Measurements from ENCODE around the gene DNAJB4. TPM values are rescaled to one million over a fixed set of nuclear protein-coding genes. Genes with fewer than 3 reads are reported as not detected.

The DNAJB4 gene
- total and polyA plus RNA-seq, 2 experiments from 2014 or later: 12.4 to 12.9 TPM

GRCh38 chr1:77986810-77987209 is 17.9 kb upstream of the DNAJB4 start:
- H3K79me2 ChIP-seq (replicated peaks; ENCODE audit: insufficient read depth): peaks cover 88% of the 10 kb centered on the region
- no peak overlapping the region for H3K4me2 ChIP-seq
- H3K36me3 Mint-ChIP-seq (ENCODE audit: low read depth): peaks cover 3% of the 10 kb centered on the region; the same call in 1 of the 3 replicates
- H3K27me3 ChIP-seq (ENCODE audit: insufficient read depth): no peaks in the 10 kb centered on the region
- peaks cover 14% of the 10 kb centered on the region for H4K20me1 ChIP-seq (replicated peaks; ENCODE audit: insufficient read depth)
- H3K4me3 ChIP-seq: no peak overlapping the region
- H3K27ac ChIP-seq (ENCODE audit: low read depth): no peak overlapping the region
- no peak overlapping the region for H3K4me3 Mint-ChIP-seq
- no peaks in the 10 kb centered on the region for H3K9me3 Mint-ChIP-seq
- TF ChIP-seq ZNF331 (CRISPR knock-in tag; IDR thresholded peaks at IDR 0.05; ENCODE audit: low read depth) (no peak), NANOG (IDR thresholded peaks at IDR 0.05; ENCODE audit: borderline replicate concordance) (no peak), CREB1 (CRISPR knock-in tag; IDR thresholded peaks at IDR 0.05; ENCODE audit: low read depth) (no peak), REST (IDR thresholded peaks at IDR 0.05; ENCODE audit: unreplicated experiment) (no peak), STAT1 (IDR thresholded peaks at IDR 0.05; ENCODE audit: unreplicated experiment) (no peak), EZH2phosphoT487 (IDR thresholded peaks at IDR 0.05; ENCODE audit: unreplicated experiment) (no peak), ZNF462 (CRISPR knock-in tag; IDR thresholded peaks at IDR 0.05) (no peak), ZNF114 (CRISPR knock-in tag; IDR thresholded peaks at IDR 0.05) (no peak), CTCF (conservative IDR thresholded peaks at IDR 0.05; ENCODE audit: low read depth in 2 of 2) (no peak), POLR2AphosphoS5 (IDR thresholded peaks at IDR 0.05; ENCODE audit: low read depth) (no peak)
- H3K9me2 ChIP-seq (ENCODE audit: insufficient read depth): no peaks in the 10 kb centered on the region
- H3K27me3 Mint-ChIP-seq (ENCODE audit: insufficient read depth, low read depth, poor library complexity): no peaks in the 10 kb centered on the region
- no peak for DNase-seq (ENCODE audit: low spot score)
- H3K27ac Mint-ChIP-seq: no peak overlapping the region
- no peaks in the 10 kb centered on the region for H3F3A ChIP-seq (replicated peaks; ENCODE audit: low read depth)
- H2AFZ ChIP-seq: no peak overlapping the region
- ATAC-seq: no peak
- no peaks in the 10 kb centered on the region for H3K36me3 ChIP-seq (ENCODE audit: insufficient read depth)
- H3K4me1 Mint-ChIP-seq: peaks cover 40% of the 10 kb centered on the region
- peaks cover 11% of the 10 kb centered on the region; the same call in 1 of the 2 replicates for H3K4me1 ChIP-seq (ENCODE audit: insufficient read depth)

All from GM23338 (cell line).